ENCODE data around the gene RNF150. TPM values are rescaled to one million over a fixed set of nuclear protein-coding genes. Genes with fewer than 3 reads are reported as not detected.

Gene RNF150
- total and polyA plus RNA-seq, 2 of the 8 experiments (the other 6 are each of a cell fraction or from before 2014, with no cell fraction given): 3.4 to 4.8 TPM

GRCh38 chr4:141021397-141022110 lies 111.7 kb downstream of the RNF150 start:
- POLR2A ChIA-PET (ENCODE audit: partially characterized antibody): no interaction called here
- H3K9me3 ChIP-seq (ENCODE audit: insufficient read depth in 2 of 2, low read depth in 1 of 2, low read length in 1 of 2): no peaks in the 10 kb centered on the region
- H2AK5ac ChIP-seq (ENCODE audit: low read depth, low read length): no peak overlapping the region
- H3K9ac ChIP-seq (replicated peaks in 1 of 4; ENCODE audit: extremely low read depth in 1 of 4, low read depth in 3 of 4, low read length in 3 of 4): no peak overlapping the region
- no peak overlapping the region for H3K4me3 ChIP-seq (ENCODE audit: extremely low read depth in 1 of 4, insufficient read depth in 2 of 4, low read depth in 3 of 4, low read length in 4 of 4)
- CTCF ChIA-PET (ENCODE audit: partially characterized antibody): interaction anchor here (0.7 to 1.4 kb wide), 3 partner anchors 24 to 137 kb away, joined by 4 to 5 read pairs (median 5); no protein-coding TSS in a partner anchor
- no peak overlapping the region for H2BK20ac ChIP-seq (ENCODE audit: low read length)
- no peak overlapping the region for H3K23ac ChIP-seq (ENCODE audit: insufficient read length)
- no peak overlapping the region for H3K14ac ChIP-seq (ENCODE audit: insufficient read length)
- H3K56ac ChIP-seq (replicated peaks; ENCODE audit: insufficient read length, low read depth, low read length): no peak overlapping the region
- no peak overlapping the region for H4K91ac ChIP-seq (replicated peaks; ENCODE audit: insufficient read length, low read length)
- WGBS, 2 experiments (ENCODE audit: extremely low coverage in 1 of 2, insufficient coverage in 1 of 2, insufficient read length in 1 of 2, insufficient replicate concordance in 2 of 2, low coverage in 1 of 2, low lambda C conversion rate in 2 of 2, missing lambda C conversion rate in 1 of 2): 87% methylated on average over 3 of the region's 3 CpGs; no CpG with 5 or more reads in 1 of the 2 experiments
- no peak overlapping the region for H2BK15ac ChIP-seq (ENCODE audit: low read length)
- no peak overlapping the region for H3K18ac ChIP-seq (ENCODE audit: extremely low read depth, low read length)
- no peaks in the 10 kb centered on the region for H3K23me2 ChIP-seq (ENCODE audit: low read depth, low read length)
- DNase-seq (ENCODE audit: low read depth in 1 of 2, low spot score in 2 of 2) (no peak), FAIRE-seq (no peak)
- H3K4ac ChIP-seq (replicated peaks; ENCODE audit: insufficient read length, low read depth, low read length): no peak overlapping the region
- no peak overlapping the region for H3K4me2 ChIP-seq (ENCODE audit: insufficient read depth in 1 of 2, low read depth in 2 of 2, low read length in 2 of 2)
- no peak for TF ChIP-seq POLR2A (IDR thresholded peaks at IDR 0.05; ENCODE audit: control extremely low read depth in 1 of 2, low read depth in 2 of 2, low read length in 2 of 2)
- TF ChIP-seq MAFK (IDR thresholded peaks at IDR 0.05; ENCODE audit: low read depth, low read length): no peak
- no peak for TF ChIP-seq JUND (IDR thresholded peaks at IDR 0.05; ENCODE audit: low read length)
- TF ChIP-seq CREB1 (IDR thresholded peaks at IDR 0.05): no peak
- no peak for TF ChIP-seq ASH2L (IDR thresholded peaks at IDR 0.05; ENCODE audit: low read length)
- TF ChIP-seq SIN3A (conservative IDR thresholded peaks at IDR 0.05 in 1 of 2, IDR thresholded peaks at IDR 0.05 in 1 of 2; ENCODE audit: low read depth in 1 of 2, low read length in 2 of 2): no peak
- TF ChIP-seq SP1 (IDR thresholded peaks at IDR 0.05; ENCODE audit: low read depth, low read length): no peak
- no peak for TF ChIP-seq BACH1 (IDR thresholded peaks at IDR 0.05; ENCODE audit: low read length)
- TF ChIP-seq NRF1 (IDR thresholded peaks at IDR 0.05; ENCODE audit: low read depth, low read length): no peak
- TF ChIP-seq BCL11A (IDR thresholded peaks at IDR 0.05; ENCODE audit: low read depth in 2 of 2, low read length in 2 of 2): no peak
- no peak for TF ChIP-seq JUN (IDR thresholded peaks at IDR 0.05; ENCODE audit: low read depth, low read length)
- no peak for TF ChIP-seq TBP (IDR thresholded peaks at IDR 0.05; ENCODE audit: low read depth, low read length)
- H3K36me3 ChIP-seq (ENCODE audit: control insufficient read depth in 2 of 4, insufficient read depth in 4 of 4, low read length in 3 of 4): no peaks in the 10 kb centered on the region
- no peak overlapping the region for H4K5ac ChIP-seq (ENCODE audit: insufficient read length, low read depth, low read length)
- no peaks in the 10 kb centered on the region for H4K20me1 ChIP-seq (replicated peaks in 1 of 2; ENCODE audit: control insufficient read depth in 1 of 2, insufficient read depth in 2 of 2, low read length in 2 of 2)
- H3K27ac ChIP-seq (ENCODE audit: low read depth, low read length): no peak overlapping the region
- H2BK5ac ChIP-seq (ENCODE audit: low read depth, low read length): no peak overlapping the region
- no peak overlapping the region for H2BK12ac ChIP-seq (ENCODE audit: low read depth, low read length)
- H2AFZ ChIP-seq (ENCODE audit: low read length): no peak overlapping the region
- H4K8ac ChIP-seq (ENCODE audit: extremely low read depth, insufficient read depth, low read length): no peak overlapping the region
- no peaks in the 10 kb centered on the region for H3K4me1 ChIP-seq (replicated peaks in 1 of 4; ENCODE audit: control insufficient read depth in 3 of 4, insufficient read depth in 4 of 4, low read length in 3 of 4)
- no peaks in the 10 kb centered on the region for H3K27me3 ChIP-seq (replicated peaks in 1 of 4; ENCODE audit: control insufficient read depth in 3 of 4, extremely low read depth in 1 of 4, insufficient read depth in 3 of 4, low read length in 3 of 4)
- H3K79me1 ChIP-seq (ENCODE audit: low read depth, low read length): no peaks in the 10 kb centered on the region
- H2BK120ac ChIP-seq (replicated peaks; ENCODE audit: low read depth, low read length): no peak overlapping the region
- H3K79me2 ChIP-seq (ENCODE audit: control insufficient read depth in 1 of 2, insufficient read depth in 2 of 2, low read length in 2 of 2): no peaks in the 10 kb centered on the region

Measured in H1 (cell line).